Measurements from ENCODE around the gene HLA-DPA1. TPM values are rescaled to one million over a fixed set of nuclear protein-coding genes. Genes with fewer than 3 reads are reported as not detected.

The HLA-DPA1 gene
- total RNA-seq, 1 experiment from 2014 or later: 0.69 TPM

DNA sequence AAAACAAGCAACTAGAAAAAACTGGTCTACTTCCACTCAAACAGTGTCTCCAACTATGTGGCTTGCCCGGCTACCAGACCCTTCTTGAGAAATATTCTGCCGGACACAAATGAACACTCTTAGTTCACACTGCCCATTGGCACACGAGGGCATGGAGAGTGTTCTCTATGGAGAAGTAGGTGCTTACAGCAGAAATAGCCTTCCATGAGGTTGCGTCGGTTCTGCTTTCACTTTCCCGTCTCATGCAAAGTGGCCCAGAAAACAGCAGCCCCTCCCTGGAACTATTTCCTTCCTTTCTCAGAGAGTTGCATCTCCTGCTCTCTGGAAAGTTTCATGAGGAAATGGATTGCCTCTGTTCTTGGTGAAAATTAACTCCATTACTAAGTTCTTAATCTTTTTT lies 54.5 kb downstream of the HLA-DPA1 start:
- no peaks in the 10 kb centered on the region for H3K36me3 ChIP-seq (ENCODE audit: control insufficient read depth, insufficient read depth, low read length)
- ATAC-seq (no peak), DNase-seq (ENCODE audit: low read depth, low spot score) (no peak)
- H3K4me3 ChIP-seq (ENCODE audit: low read depth in 2 of 2, low read length in 2 of 2): peak overlapping the region in 1 of 2 experiments; percentile 12; a peak in 1 of 4 replicates
- in situ Hi-C loops (cut with HindIII; ENCODE audit: low pct_unique_long_range_greater_than_20kb, low sequenced_read_pairs) (no loop called here), intact Hi-C loops (cut with micrococcal nuclease; ENCODE audit: unreplicated experiment) (loop anchor here (5.0 to 10.0 kb wide), 3 partner anchors 128 to 226 kb away; no protein-coding TSS in a partner anchor)
- no peak overlapping the region for H3K27ac ChIP-seq (ENCODE audit: low read length)
- H3K27me3 ChIP-seq (ENCODE audit: control insufficient read depth, insufficient read depth, low read length): peaks cover 12% of the 10 kb centered on the region
- H3K4me1 ChIP-seq (ENCODE audit: control insufficient read depth, insufficient read depth, low read length): no peaks in the 10 kb centered on the region
- H3K9me3 ChIP-seq (ENCODE audit: control insufficient read depth, insufficient read depth, low read depth, low read length): no peaks in the 10 kb centered on the region
- ChIA-PET POLR2A (no interaction called here), CTCF (no interaction called here)
- TF ChIP-seq, protein P1, sequence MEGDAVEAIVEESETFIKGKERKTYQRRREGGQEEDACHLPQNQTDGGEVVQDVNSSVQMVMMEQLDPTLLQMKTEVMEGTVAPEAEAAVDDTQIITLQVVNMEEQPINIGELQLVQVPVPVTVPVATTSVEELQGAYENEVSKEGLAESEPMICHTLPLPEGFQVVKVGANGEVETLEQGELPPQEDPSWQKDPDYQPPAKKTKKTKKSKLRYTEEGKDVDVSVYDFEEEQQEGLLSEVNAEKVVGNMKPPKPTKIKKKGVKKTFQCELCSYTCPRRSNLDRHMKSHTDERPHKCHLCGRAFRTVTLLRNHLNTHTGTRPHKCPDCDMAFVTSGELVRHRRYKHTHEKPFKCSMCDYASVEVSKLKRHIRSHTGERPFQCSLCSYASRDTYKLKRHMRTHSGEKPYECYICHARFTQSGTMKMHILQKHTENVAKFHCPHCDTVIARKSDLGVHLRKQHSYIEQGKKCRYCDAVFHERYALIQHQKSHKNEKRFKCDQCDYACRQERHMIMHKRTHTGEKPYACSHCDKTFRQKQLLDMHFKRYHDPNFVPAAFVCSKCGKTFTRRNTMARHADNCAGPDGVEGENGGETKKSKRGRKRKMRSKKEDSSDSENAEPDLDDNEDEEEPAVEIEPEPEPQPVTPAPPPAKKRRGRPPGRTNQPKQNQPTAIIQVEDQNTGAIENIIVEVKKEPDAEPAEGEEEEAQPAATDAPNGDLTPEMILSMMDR (IDR thresholded peaks at IDR 0.05): no peak
- TF ChIP-seq POLR2AphosphoS5 (IDR thresholded peaks at IDR 0.05; ENCODE audit: low read depth, low read length) (no peak), SIN3A (IDR thresholded peaks at IDR 0.05; ENCODE audit: borderline replicate concordance, insufficient read depth, low read depth, low read length) (no peak), TCF7L2 (IDR thresholded peaks at IDR 0.05; ENCODE audit: low read depth, low read length) (no peak)
- TF ChIP-seq, protein P2, sequence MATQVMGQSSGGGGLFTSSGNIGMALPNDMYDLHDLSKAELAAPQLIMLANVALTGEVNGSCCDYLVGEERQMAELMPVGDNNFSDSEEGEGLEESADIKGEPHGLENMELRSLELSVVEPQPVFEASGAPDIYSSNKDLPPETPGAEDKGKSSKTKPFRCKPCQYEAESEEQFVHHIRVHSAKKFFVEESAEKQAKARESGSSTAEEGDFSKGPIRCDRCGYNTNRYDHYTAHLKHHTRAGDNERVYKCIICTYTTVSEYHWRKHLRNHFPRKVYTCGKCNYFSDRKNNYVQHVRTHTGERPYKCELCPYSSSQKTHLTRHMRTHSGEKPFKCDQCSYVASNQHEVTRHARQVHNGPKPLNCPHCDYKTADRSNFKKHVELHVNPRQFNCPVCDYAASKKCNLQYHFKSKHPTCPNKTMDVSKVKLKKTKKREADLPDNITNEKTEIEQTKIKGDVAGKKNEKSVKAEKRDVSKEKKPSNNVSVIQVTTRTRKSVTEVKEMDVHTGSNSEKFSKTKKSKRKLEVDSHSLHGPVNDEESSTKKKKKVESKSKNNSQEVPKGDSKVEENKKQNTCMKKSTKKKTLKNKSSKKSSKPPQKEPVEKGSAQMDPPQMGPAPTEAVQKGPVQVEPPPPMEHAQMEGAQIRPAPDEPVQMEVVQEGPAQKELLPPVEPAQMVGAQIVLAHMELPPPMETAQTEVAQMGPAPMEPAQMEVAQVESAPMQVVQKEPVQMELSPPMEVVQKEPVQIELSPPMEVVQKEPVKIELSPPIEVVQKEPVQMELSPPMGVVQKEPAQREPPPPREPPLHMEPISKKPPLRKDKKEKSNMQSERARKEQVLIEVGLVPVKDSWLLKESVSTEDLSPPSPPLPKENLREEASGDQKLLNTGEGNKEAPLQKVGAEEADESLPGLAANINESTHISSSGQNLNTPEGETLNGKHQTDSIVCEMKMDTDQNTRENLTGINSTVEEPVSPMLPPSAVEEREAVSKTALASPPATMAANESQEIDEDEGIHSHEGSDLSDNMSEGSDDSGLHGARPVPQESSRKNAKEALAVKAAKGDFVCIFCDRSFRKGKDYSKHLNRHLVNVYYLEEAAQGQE (IDR thresholded peaks at IDR 0.05; ENCODE audit: insufficient read depth in 1 of 2, low read depth in 2 of 2, low read length in 1 of 2): no peak
- BruUV-seq (replicated peaks): no TSS peak

DNA sequence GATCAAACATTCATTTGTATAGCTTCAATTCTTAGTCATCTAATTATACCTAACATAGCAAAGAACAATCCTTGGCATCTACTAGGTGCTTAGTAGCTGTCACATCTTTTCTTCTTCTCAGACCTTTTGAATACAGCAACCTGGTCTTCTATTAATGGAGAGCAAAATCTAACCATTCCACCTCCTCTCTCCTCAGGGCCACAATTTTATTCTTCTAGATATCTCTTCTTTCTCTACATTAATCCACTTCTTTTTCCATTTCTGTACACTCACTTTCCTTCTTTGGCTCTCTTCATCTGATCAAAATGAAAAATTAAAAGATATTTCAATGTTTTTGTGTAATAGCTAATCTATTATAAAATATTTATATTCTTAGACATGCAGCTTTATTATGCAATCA lies 55.0 kb downstream of the HLA-DPA1 start:
- ChIA-PET POLR2A (interaction anchor here (0.6 kb wide), 1 partner anchor 181 kb away, joined by 15 read pairs; no protein-coding TSS in a partner anchor), CTCF (no interaction called here)
- in situ Hi-C loops (cut with HindIII; ENCODE audit: low pct_unique_long_range_greater_than_20kb, low sequenced_read_pairs): no loop called here
- H3K4me3 ChIP-seq (ENCODE audit: low read depth in 2 of 2, low read length in 2 of 2): no peak overlapping the region
- DNase-seq (ENCODE audit: low read depth, low spot score) (no peak), ATAC-seq (no peak)
- TF ChIP-seq, protein P2 (IDR thresholded peaks at IDR 0.05; ENCODE audit: insufficient read depth in 1 of 2, low read depth in 2 of 2, low read length in 1 of 2): no peak
- TF ChIP-seq POLR2AphosphoS5 (IDR thresholded peaks at IDR 0.05; ENCODE audit: low read depth, low read length) (no peak), TCF7L2 (IDR thresholded peaks at IDR 0.05; ENCODE audit: low read depth, low read length) (no peak)
- TF ChIP-seq, protein P1 (IDR thresholded peaks at IDR 0.05): no peak
- H3K9me3 ChIP-seq (ENCODE audit: control insufficient read depth, insufficient read depth, low read depth, low read length): no peaks in the 10 kb centered on the region
- H3K36me3 ChIP-seq (ENCODE audit: control insufficient read depth, insufficient read depth, low read length): no peaks in the 10 kb centered on the region
- H3K27me3 ChIP-seq (ENCODE audit: control insufficient read depth, insufficient read depth, low read length): peaks cover 12% of the 10 kb centered on the region
- H3K4me1 ChIP-seq (ENCODE audit: control insufficient read depth, insufficient read depth, low read length): no peaks in the 10 kb centered on the region
- intact Hi-C loops (cut with micrococcal nuclease; ENCODE audit: unreplicated experiment): loop anchor here (5.0 to 10.0 kb wide), 3 partner anchors 129 to 226 kb away; no protein-coding TSS in a partner anchor
- H3K27ac ChIP-seq (ENCODE audit: low read length): no peak overlapping the region
- no TSS peak for BruUV-seq (replicated peaks)
